ENCODE results near the gene ZNF232.
"Not testable (repeated sequence)": the region's sequence is repeated elsewhere in the genome, so short reads cannot be mapped to it uniquely, and the experiment has no call there.

The ZNF232 gene

DNA sequence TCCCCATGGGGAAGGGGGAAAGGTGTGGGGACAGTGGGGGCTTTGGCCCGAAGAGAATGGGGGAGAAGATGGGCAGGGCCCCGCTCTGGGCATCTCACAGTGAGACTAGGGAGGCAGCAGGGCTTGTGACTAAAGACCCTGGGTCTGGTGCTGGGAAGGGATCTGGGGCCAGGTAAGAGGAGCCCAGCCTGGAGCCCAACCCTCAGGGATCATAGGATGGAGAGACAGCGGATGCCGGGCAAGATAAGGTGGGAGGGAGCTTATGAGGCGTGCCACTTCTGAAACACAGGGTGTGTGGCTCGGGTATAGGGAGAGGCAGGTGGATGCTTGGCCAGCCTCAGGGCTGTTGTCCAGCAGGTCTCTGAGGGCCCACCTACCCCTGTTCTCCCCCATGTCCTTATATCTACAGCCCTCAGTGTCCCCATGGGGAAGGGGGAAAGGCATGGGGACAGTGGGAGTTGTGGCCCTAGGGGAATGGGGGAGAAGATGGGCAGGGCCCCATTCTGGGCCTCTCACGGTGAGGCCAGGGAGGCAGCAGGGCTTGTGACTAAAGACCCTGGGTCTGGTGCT lies 19.6 kb upstream of the ZNF232 start:
- no CpG with 5 or more reads among the region's 7 CpGs for WGBS (ENCODE audit: extremely low coverage, insufficient coverage, insufficient read length)
- H2BK120ac ChIP-seq (ENCODE audit: insufficient read depth, low read length, poor library complexity), result no peak overlapping the region

DNA sequence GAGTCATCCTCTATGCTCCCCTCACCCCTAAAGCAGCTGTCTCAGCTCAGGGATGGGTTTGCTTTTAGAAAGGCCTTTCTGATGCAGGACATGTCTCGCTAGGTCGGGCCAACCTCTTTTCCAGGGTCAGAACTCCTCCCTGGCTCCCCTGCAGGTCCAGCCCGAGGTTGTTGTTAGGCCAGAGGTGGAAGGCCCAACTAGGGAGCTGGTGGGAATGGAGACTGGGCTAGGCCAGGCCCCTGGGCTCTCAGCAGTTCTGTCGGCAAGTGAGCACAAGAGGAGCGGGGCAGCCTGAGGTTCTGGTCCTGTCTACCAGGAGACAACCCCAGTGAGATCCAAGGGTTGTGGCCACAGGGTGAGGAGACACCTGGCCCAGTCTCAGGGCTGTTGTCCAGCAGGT lies 19.0 kb upstream of the ZNF232 start:
- not testable (repeated sequence) for H2BK12ac ChIP-seq (ENCODE audit: low read length); H4K8ac ChIP-seq (ENCODE audit: low read depth, low read length); H3K27ac ChIP-seq (ENCODE audit: low read depth, low read length); H3K4ac ChIP-seq (ENCODE audit: low read depth, low read length); H3K4me2 ChIP-seq (ENCODE audit: low read length); H3K14ac ChIP-seq (ENCODE audit: low read length); DNase-seq; H4K12ac ChIP-seq (ENCODE audit: low read depth, low read length); H4K91ac ChIP-seq (ENCODE audit: low read depth, low read length); H3K4me3 ChIP-seq (ENCODE audit: low read depth, low read length); H2AK5ac ChIP-seq (ENCODE audit: low read length); H3K36me3 ChIP-seq (ENCODE audit: control insufficient read depth in 1 of 2, insufficient read depth in 2 of 2, low read length in 2 of 2); H3K9me3 ChIP-seq (ENCODE audit: insufficient read depth, low read depth, low read length); H3K79me1 ChIP-seq (ENCODE audit: low read length); H2BK120ac ChIP-seq (ENCODE audit: insufficient read depth, low read length, poor library complexity); H2BK5ac ChIP-seq (ENCODE audit: low read depth, low read length, poor library complexity); H3K18ac ChIP-seq (ENCODE audit: low read length); H3K27me3 ChIP-seq (ENCODE audit: insufficient read depth, low read length); H3K79me2 ChIP-seq (ENCODE audit: control insufficient read depth, insufficient read depth, low read length, poor library complexity); H3K23ac ChIP-seq (ENCODE audit: low read length); H3K4me1 ChIP-seq (ENCODE audit: control insufficient read depth in 1 of 2, insufficient read depth in 2 of 2, low read length in 2 of 2); H2AFZ ChIP-seq (ENCODE audit: insufficient read depth, low read length, poor library complexity); H3K9ac ChIP-seq (ENCODE audit: low read length)
- WGBS (ENCODE audit: extremely low coverage, insufficient coverage, insufficient read length), result no CpG with 5 or more reads among the region's 5 CpGs

More for the DNA sequence above, 19.6 kb upstream of the ZNF232 start:
- H3K18ac ChIP-seq (ENCODE audit: low read length), result no peak overlapping the region
- no peaks in the 10 kb centered on the region for H3K36me3 ChIP-seq (ENCODE audit: control insufficient read depth in 1 of 2, insufficient read depth in 2 of 2, low read length in 2 of 2)
- H3K14ac ChIP-seq (ENCODE audit: low read length), result no peak overlapping the region
- H2BK12ac ChIP-seq (ENCODE audit: low read length), result no peak overlapping the region
- no peak overlapping the region for H2AFZ ChIP-seq (ENCODE audit: insufficient read depth, low read length, poor library complexity)
- H4K91ac ChIP-seq (ENCODE audit: low read depth, low read length), result no peak overlapping the region
- no peaks in the 10 kb centered on the region for H3K79me2 ChIP-seq (ENCODE audit: control insufficient read depth, insufficient read depth, low read length, poor library complexity)
- H2BK5ac ChIP-seq (ENCODE audit: low read depth, low read length, poor library complexity), result no peak overlapping the region
- no peaks in the 10 kb centered on the region for H3K4me1 ChIP-seq (ENCODE audit: control insufficient read depth in 1 of 2, insufficient read depth in 2 of 2, low read length in 2 of 2)
- H3K79me1 ChIP-seq (ENCODE audit: low read length), result no peaks in the 10 kb centered on the region
- H3K27ac ChIP-seq (ENCODE audit: low read depth, low read length), result no peak overlapping the region
- no peak overlapping the region for H2AK5ac ChIP-seq (ENCODE audit: low read length)
- no peak overlapping the region for H3K4ac ChIP-seq (ENCODE audit: low read depth, low read length)
- no peak for DNase-seq
- H3K4me3 ChIP-seq (ENCODE audit: low read depth, low read length), result no peak overlapping the region
- no peak overlapping the region for H3K9ac ChIP-seq (ENCODE audit: low read length)
- H3K23ac ChIP-seq (ENCODE audit: low read length), result no peak overlapping the region
- no peak overlapping the region for H3K4me2 ChIP-seq (ENCODE audit: low read length)
- H3K27me3 ChIP-seq (ENCODE audit: insufficient read depth, low read length), result no peaks in the 10 kb centered on the region
- no peak overlapping the region for H4K12ac ChIP-seq (ENCODE audit: low read depth, low read length)
- no peak overlapping the region for H4K8ac ChIP-seq (ENCODE audit: low read depth, low read length)
- H3K9me3 ChIP-seq (ENCODE audit: insufficient read depth, low read depth, low read length), result peaks cover 5% of the 10 kb centered on the region

DNA sequence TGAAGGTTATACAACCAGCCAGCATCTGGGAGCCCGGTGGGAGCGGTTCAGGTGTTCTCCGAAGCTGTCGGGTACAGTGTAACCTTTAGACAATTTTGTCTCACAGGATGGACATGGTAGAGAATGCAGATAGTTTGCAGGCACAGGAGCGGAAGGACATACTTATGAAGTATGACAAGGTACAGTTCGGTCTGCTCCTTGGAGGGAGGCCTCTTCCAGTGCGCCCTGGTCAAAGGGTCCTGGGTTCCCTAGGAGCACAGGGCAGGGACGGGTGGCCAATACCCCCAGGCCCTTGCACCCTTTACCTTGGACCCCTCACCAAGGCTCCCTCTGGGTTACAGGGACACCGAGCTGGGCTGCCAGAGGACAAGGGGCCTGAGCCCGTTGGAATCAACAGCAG lies 18.6 kb upstream of the ZNF232 start:
- H3K9me3 ChIP-seq (ENCODE audit: insufficient read depth, low read depth, low read length); H3K4ac ChIP-seq (ENCODE audit: low read depth, low read length); H4K8ac ChIP-seq (ENCODE audit: low read depth, low read length); H2AFZ ChIP-seq (ENCODE audit: insufficient read depth, low read length, poor library complexity); H2AK5ac ChIP-seq (ENCODE audit: low read length); H3K4me3 ChIP-seq (ENCODE audit: low read depth, low read length); H3K4me1 ChIP-seq (ENCODE audit: control insufficient read depth in 1 of 2, insufficient read depth in 2 of 2, low read length in 2 of 2); H3K18ac ChIP-seq (ENCODE audit: low read length); H3K27me3 ChIP-seq (ENCODE audit: insufficient read depth, low read length); H3K27ac ChIP-seq (ENCODE audit: low read depth, low read length); H2BK120ac ChIP-seq (ENCODE audit: insufficient read depth, low read length, poor library complexity); H3K79me1 ChIP-seq (ENCODE audit: low read length); H3K4me2 ChIP-seq (ENCODE audit: low read length); DNase-seq; H3K14ac ChIP-seq (ENCODE audit: low read length); H2BK5ac ChIP-seq (ENCODE audit: low read depth, low read length, poor library complexity); H4K91ac ChIP-seq (ENCODE audit: low read depth, low read length); H3K36me3 ChIP-seq (ENCODE audit: control insufficient read depth in 1 of 2, insufficient read depth in 2 of 2, low read length in 2 of 2); H4K12ac ChIP-seq (ENCODE audit: low read depth, low read length); H2BK12ac ChIP-seq (ENCODE audit: low read length); H3K23ac ChIP-seq (ENCODE audit: low read length); H3K9ac ChIP-seq (ENCODE audit: low read length); H3K79me2 ChIP-seq (ENCODE audit: control insufficient read depth, insufficient read depth, low read length, poor library complexity): not testable (repeated sequence)
- no CpG with 5 or more reads among the region's 10 CpGs for WGBS (ENCODE audit: extremely low coverage, insufficient coverage, insufficient read length)

DNA sequence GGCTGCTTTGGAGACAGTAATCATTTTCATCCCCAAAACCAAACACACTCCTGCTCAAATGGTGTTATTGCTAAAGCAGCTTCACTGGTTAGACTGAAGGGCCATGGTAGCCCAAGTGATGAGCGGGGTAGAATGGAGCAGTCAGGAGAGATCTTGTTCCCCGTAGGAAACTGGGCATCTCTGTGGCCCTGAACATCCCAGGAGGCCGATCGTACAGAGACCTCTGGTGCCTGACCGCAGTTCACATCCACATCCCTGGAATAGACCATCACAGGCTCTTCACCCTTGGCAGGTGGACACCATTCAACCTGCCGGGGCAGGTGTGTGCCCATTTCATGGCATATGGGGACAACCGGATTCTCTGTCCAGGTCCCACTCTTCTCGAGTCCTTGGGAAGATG lies 18.1 kb upstream of the ZNF232 start:
- not testable (repeated sequence) for H3K79me2 ChIP-seq (ENCODE audit: control insufficient read depth, insufficient read depth, low read length, poor library complexity); H3K9me3 ChIP-seq (ENCODE audit: insufficient read depth, low read depth, low read length); H2BK120ac ChIP-seq (ENCODE audit: insufficient read depth, low read length, poor library complexity); H3K27ac ChIP-seq (ENCODE audit: low read depth, low read length); H3K4me2 ChIP-seq (ENCODE audit: low read length); DNase-seq; H3K4ac ChIP-seq (ENCODE audit: low read depth, low read length); H3K23ac ChIP-seq (ENCODE audit: low read length); H2BK12ac ChIP-seq (ENCODE audit: low read length); H3K14ac ChIP-seq (ENCODE audit: low read length); H4K8ac ChIP-seq (ENCODE audit: low read depth, low read length); H3K9ac ChIP-seq (ENCODE audit: low read length); H3K79me1 ChIP-seq (ENCODE audit: low read length); H4K12ac ChIP-seq (ENCODE audit: low read depth, low read length); H3K27me3 ChIP-seq (ENCODE audit: insufficient read depth, low read length); H3K36me3 ChIP-seq (ENCODE audit: control insufficient read depth in 1 of 2, insufficient read depth in 2 of 2, low read length in 2 of 2); H4K91ac ChIP-seq (ENCODE audit: low read depth, low read length); H2AFZ ChIP-seq (ENCODE audit: insufficient read depth, low read length, poor library complexity); H3K18ac ChIP-seq (ENCODE audit: low read length); H3K4me1 ChIP-seq (ENCODE audit: control insufficient read depth in 1 of 2, insufficient read depth in 2 of 2, low read length in 2 of 2); H3K4me3 ChIP-seq (ENCODE audit: low read depth, low read length); H2BK5ac ChIP-seq (ENCODE audit: low read depth, low read length, poor library complexity); H2AK5ac ChIP-seq (ENCODE audit: low read length)
- no CpG with 5 or more reads among the region's 8 CpGs for WGBS (ENCODE audit: extremely low coverage, insufficient coverage, insufficient read length)
